Measurements from ENCODE around the gene SLC25A34.

Gene SLC25A34

GRCh38 chr1:15755021-15755645 lies 19.1 kb downstream of the SLC25A34 start:
- DNase-seq = no peak

- DNase-seq = no peak
Measured at GRCh38 chr1:15755646-15756040, 19.6 kb downstream of the SLC25A34 start.

GRCh38 chr1:15756143-15757015 lies 20.3 kb downstream of the SLC25A34 start:
- DNase-seq = peak; percentile 64

- no peak for DNase-seq
Measured at GRCh38 chr1:15757016-15757543, 21.0 kb downstream of the SLC25A34 start.

GRCh38 chr1:15757575-15758342 lies 21.7 kb downstream of the SLC25A34 start:
- DNase-seq = no peak

GRCh38 chr1:15758343-15758931 lies 22.4 kb downstream of the SLC25A34 start, which contains the start of gene FBLIM1:
FBLIM1 (plus strand) TSS chr1:15758795; CDS start chr1:15764984, 6,189 bp downstream.
- DNase-seq = no peak

GRCh38 chr1:15758953-15759661 lies 23.0 kb downstream of the SLC25A34 start:
- DNase-seq = no peak

GRCh38 chr1:15760520-15761211 lies 24.6 kb downstream of the SLC25A34 start:
- no peak for DNase-seq

- no peak for DNase-seq
Measured at GRCh38 chr1:15761366-15762128, 25.5 kb downstream of the SLC25A34 start.

- no peak for DNase-seq
Measured at GRCh38 chr1:15762546-15762945, 26.5 kb downstream of the SLC25A34 start.

- DNase-seq = no peak
Measured at GRCh38 chr1:15764269-15764764, 28.3 kb downstream of the SLC25A34 start.

GRCh38 chr1:15764890-15765289 lies 28.8 kb downstream of the SLC25A34 start:
- no peak for DNase-seq

GRCh38 chr1:15765495-15766194 lies 29.6 kb downstream of the SLC25A34 start:
- DNase-seq = no peak

- no peak for DNase-seq
Measured at GRCh38 chr1:15767941-15768340, 31.9 kb downstream of the SLC25A34 start.

- no peak for DNase-seq
Measured at GRCh38 chr1:15768388-15768787, 32.3 kb downstream of the SLC25A34 start.

- no peak for DNase-seq
Measured at GRCh38 chr1:15770313-15770962, 34.4 kb downstream of the SLC25A34 start.

- no peak for DNase-seq
Measured at GRCh38 chr1:15771836-15772515, 35.9 kb downstream of the SLC25A34 start.

GRCh38 chr1:15775706-15776105 lies 39.6 kb downstream of the SLC25A34 start:
- no peak for DNase-seq

Measured in NCI-H2107 (cell line).